ENCODE measurements around the gene LTBR.
A peak's percentile ranks its signal among the peaks of the same experiment; 100 is the strongest.

The LTBR gene

GRCh38 chr12:6347367-6348338, 36.3 kb upstream of the LTBR start:
- no peak overlapping the region for H3K4me3 ChIP-seq (ENCODE audit: low read length)
- TF ChIP-seq, protein P1, sequence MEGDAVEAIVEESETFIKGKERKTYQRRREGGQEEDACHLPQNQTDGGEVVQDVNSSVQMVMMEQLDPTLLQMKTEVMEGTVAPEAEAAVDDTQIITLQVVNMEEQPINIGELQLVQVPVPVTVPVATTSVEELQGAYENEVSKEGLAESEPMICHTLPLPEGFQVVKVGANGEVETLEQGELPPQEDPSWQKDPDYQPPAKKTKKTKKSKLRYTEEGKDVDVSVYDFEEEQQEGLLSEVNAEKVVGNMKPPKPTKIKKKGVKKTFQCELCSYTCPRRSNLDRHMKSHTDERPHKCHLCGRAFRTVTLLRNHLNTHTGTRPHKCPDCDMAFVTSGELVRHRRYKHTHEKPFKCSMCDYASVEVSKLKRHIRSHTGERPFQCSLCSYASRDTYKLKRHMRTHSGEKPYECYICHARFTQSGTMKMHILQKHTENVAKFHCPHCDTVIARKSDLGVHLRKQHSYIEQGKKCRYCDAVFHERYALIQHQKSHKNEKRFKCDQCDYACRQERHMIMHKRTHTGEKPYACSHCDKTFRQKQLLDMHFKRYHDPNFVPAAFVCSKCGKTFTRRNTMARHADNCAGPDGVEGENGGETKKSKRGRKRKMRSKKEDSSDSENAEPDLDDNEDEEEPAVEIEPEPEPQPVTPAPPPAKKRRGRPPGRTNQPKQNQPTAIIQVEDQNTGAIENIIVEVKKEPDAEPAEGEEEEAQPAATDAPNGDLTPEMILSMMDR (conservative IDR thresholded peaks at IDR 0.05; ENCODE audit: low read depth, low read length): no peak
- peak; percentile 73 for DNase-seq (ENCODE audit: low read depth)

- TF ChIP-seq, protein P1 (conservative IDR thresholded peaks at IDR 0.05; ENCODE audit: low read depth, low read length): no peak
- H3K4me3 ChIP-seq (ENCODE audit: low read length): no peak overlapping the region
- DNase-seq (ENCODE audit: low read depth): no peak
These were observed 32.3 kb upstream of the LTBR start for GRCh38 chr12:6351622-6352021.

DNA sequence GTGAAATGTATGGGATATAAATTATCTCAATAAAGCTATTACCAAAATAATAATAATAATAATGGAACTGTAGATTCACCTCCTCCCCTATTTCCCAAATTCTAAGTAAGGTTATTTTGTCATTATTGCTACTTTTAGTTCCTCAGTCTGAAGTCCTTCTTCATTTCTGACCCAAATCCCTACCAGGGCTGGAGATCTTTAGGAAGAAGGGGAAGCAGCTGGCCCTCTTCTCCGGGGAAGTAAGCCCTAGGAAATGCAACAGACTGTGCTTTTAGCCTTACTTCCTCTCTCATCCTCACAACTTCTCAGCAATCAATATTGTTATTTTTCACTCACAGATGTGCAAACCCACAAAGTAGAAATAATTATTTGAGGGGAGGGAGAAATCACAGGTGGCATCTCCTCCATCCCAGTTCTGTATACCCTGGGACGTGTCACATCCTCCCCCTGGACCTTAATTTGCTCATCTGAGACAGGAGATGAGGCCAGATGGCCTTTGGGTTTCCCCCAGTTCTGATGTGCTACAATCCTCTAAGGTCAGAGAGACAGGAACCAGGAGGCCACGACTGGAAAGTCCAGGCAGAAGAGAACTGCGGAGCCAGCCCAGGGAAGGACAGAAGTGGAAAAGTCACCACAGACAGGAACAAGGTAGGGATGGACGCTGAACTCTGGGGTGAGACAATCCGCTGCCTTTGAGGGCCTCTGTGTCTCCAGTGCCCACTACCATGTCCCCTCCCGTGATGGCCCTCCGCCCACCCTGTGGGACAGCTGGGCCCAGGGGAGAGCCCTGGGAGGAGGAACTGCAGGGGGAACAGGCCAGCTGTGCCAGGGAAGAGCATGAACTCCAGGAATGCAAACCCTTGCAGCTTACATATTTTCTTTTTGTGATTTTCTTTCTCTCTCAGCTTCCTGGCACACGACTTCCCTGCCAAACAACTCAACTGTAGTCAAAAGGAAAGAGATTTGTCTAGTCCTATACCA, 31.5 kb upstream of the LTBR start:
- TF ChIP-seq, protein P1 (conservative IDR thresholded peaks at IDR 0.05; ENCODE audit: low read depth, low read length): no peak
- no peak for DNase-seq (ENCODE audit: low read depth)
- H3K4me3 ChIP-seq (ENCODE audit: low read length): no peak overlapping the region

- no peak overlapping the region for H3K4me3 ChIP-seq (ENCODE audit: low read length)
- DNase-seq (ENCODE audit: low read depth): no peak
- TF ChIP-seq, protein P1 (conservative IDR thresholded peaks at IDR 0.05; ENCODE audit: low read depth, low read length): no peak
These were observed 29.2 kb upstream of the LTBR start for GRCh38 chr12:6354495-6355393.

- TF ChIP-seq, protein P1 (conservative IDR thresholded peaks at IDR 0.05; ENCODE audit: low read depth, low read length): no peak
- no peak overlapping the region for H3K4me3 ChIP-seq (ENCODE audit: low read length)
- DNase-seq (ENCODE audit: low read depth): no peak
These were observed 28.2 kb upstream of the LTBR start for GRCh38 chr12:6355491-6356373.
